ACC112 (cell line): ENCODE results near the gene FNDC10.

ENCODE experiments used
- H2AFZ ChIP-seq: fragments of 200-600 bp; sonication (generic); one replicate; pipeline ENCODE4 v1.6.0; 2017; ENCODE audit warnings: antibody characterized with exemption, low read length; ENCODE audit not compliant: unreplicated experiment
- H3K27ac ChIP-seq: fragments of 200-600 bp; sonication (generic); 2 replicates; pipeline ENCODE4 v1.5.1; 2014; ENCODE audit warnings: low read depth, mild to moderate bottlenecking, antibody characterized with exemption, low read length, moderate library complexity
- H3K27me3 ChIP-seq: fragments of 200-600 bp; sonication (generic); 2 replicates; pipeline ENCODE4 v1.6.1; 2014; ENCODE audit warnings: mild to moderate bottlenecking, antibody characterized with exemption, low read length, moderate library complexity, mixed read lengths; ENCODE audit not compliant: insufficient read depth
- H3K36me3 ChIP-seq: fragments of 200-600 bp; sonication (generic); 2 replicates; pipeline ENCODE4 v1.6.1; 2016; ENCODE audit warnings: mild to moderate bottlenecking, antibody characterized with exemption, low read length, moderate library complexity, mixed read lengths; ENCODE audit not compliant: insufficient read depth
- H3K4me1 ChIP-seq: fragments of 200-600 bp; sonication (generic); one replicate; pipeline ENCODE4 v1.6.1; 2016; ENCODE audit warnings: low read length, mixed read lengths; ENCODE audit not compliant: insufficient read depth, unreplicated experiment, control insufficient read depth
- H3K4me3 ChIP-seq: fragments of 200-600 bp; sonication (generic); 2 replicates; pipeline ENCODE4 v1.5.1; 2014; ENCODE audit warnings: mild to moderate bottlenecking, low read depth, low read length
- H3K79me2 ChIP-seq: fragments of 200-600 bp; sonication (generic); one replicate; pipeline ENCODE4 v1.6.0; 2016; ENCODE audit warnings: low read length; ENCODE audit not compliant: control insufficient read depth, unreplicated experiment, insufficient read depth

Gene FNDC10

GRCh38 chr1:1626207-1627141 is 26.5 kb upstream of the FNDC10 start:
- Histone ChIP-seq H3K4me3 (no peak overlapping the region), H2AFZ (no peak overlapping the region), H3K36me3 (no peaks in the 10 kb centered on the region), H3K79me2 (no peaks in the 10 kb centered on the region), H3K27ac (no peak overlapping the region), H3K27me3 (no peaks in the 10 kb centered on the region), H3K4me1 (no peaks in the 10 kb centered on the region)

GRCh38 chr1:1625824-1626206 is 25.9 kb upstream of the FNDC10 start:
- H2AFZ ChIP-seq: no peak overlapping the region
- no peaks in the 10 kb centered on the region for H3K36me3 ChIP-seq
- no peak overlapping the region for H3K4me3 ChIP-seq
- no peak overlapping the region for H3K27ac ChIP-seq
- no peaks in the 10 kb centered on the region for H3K79me2 ChIP-seq
- no peaks in the 10 kb centered on the region for H3K4me1 ChIP-seq
- no peaks in the 10 kb centered on the region for H3K27me3 ChIP-seq

- Histone ChIP-seq H3K4me3 (no peak overlapping the region), H3K4me1 (no peaks in the 10 kb centered on the region)
Observed at GRCh38 chr1:1625404-1625775, 25.5 kb upstream of the FNDC10 start.

GRCh38 chr1:1624443-1625403 is 24.8 kb upstream of the FNDC10 start:
- H3K4me3 ChIP-seq: no peak overlapping the region
- H2AFZ ChIP-seq: no peak overlapping the region
- no peak overlapping the region for H3K27ac ChIP-seq
- H3K4me1 ChIP-seq: no peaks in the 10 kb centered on the region
- H3K36me3 ChIP-seq: no peaks in the 10 kb centered on the region
- no peaks in the 10 kb centered on the region for H3K79me2 ChIP-seq
- H3K27me3 ChIP-seq: no peaks in the 10 kb centered on the region

More at GRCh38 chr1:1625404-1625775, 25.5 kb upstream of the FNDC10 start:
- Histone ChIP-seq H3K27ac (no peak overlapping the region), H2AFZ (no peak overlapping the region), H3K27me3 (no peaks in the 10 kb centered on the region), H3K79me2 (no peaks in the 10 kb centered on the region), H3K36me3 (no peaks in the 10 kb centered on the region)

GRCh38 chr1:1623631-1624442 is 23.9 kb upstream of the FNDC10 start:
- no peaks in the 10 kb centered on the region for H3K36me3 ChIP-seq
- no peaks in the 10 kb centered on the region for H3K27me3 ChIP-seq
- H3K27ac ChIP-seq: no peak overlapping the region
- no peak overlapping the region for H2AFZ ChIP-seq
- no peaks in the 10 kb centered on the region for H3K4me1 ChIP-seq
- H3K79me2 ChIP-seq: no peaks in the 10 kb centered on the region
- H3K4me3 ChIP-seq: no peak overlapping the region

GRCh38 chr1:1623181-1623630 is 23.3 kb upstream of the FNDC10 start:
- no peaks in the 10 kb centered on the region for H3K36me3 ChIP-seq
- H3K27me3 ChIP-seq: no peaks in the 10 kb centered on the region
- H3K79me2 ChIP-seq: no peaks in the 10 kb centered on the region
- no peak overlapping the region for H3K27ac ChIP-seq
- no peaks in the 10 kb centered on the region for H3K4me1 ChIP-seq
- H2AFZ ChIP-seq: no peak overlapping the region
- no peak overlapping the region for H3K4me3 ChIP-seq

- Histone ChIP-seq H2AFZ (no peak overlapping the region), H3K36me3 (no peaks in the 10 kb centered on the region), H3K79me2 (no peaks in the 10 kb centered on the region), H3K4me3 (no peak overlapping the region), H3K4me1 (no peaks in the 10 kb centered on the region), H3K27ac (no peak overlapping the region), H3K27me3 (no peaks in the 10 kb centered on the region)
Observed at GRCh38 chr1:1622788-1623094, 22.8 kb upstream of the FNDC10 start.

GRCh38 chr1:1622010-1622787 is 22.3 kb upstream of the FNDC10 start:
- Histone ChIP-seq H3K4me1 (peaks cover 1% of the 10 kb centered on the region), H3K27ac (no peak overlapping the region), H3K27me3 (no peaks in the 10 kb centered on the region), H3K4me3 (no peak overlapping the region), H3K36me3 (no peaks in the 10 kb centered on the region), H3K79me2 (no peaks in the 10 kb centered on the region), H2AFZ (no peak overlapping the region)

- Histone ChIP-seq H3K27ac (no peak overlapping the region), H3K79me2 (peaks cover 5% of the 10 kb centered on the region), H3K4me3 (no peak overlapping the region)
Observed at GRCh38 chr1:1621173-1622009, 21.5 kb upstream of the FNDC10 start.

More at GRCh38 chr1:1621173-1622009, 21.5 kb upstream of the FNDC10 start:
- Histone ChIP-seq H3K4me1 (peaks cover 5% of the 10 kb centered on the region), H2AFZ (no peak overlapping the region), H3K27me3 (no peaks in the 10 kb centered on the region), H3K36me3 (no peaks in the 10 kb centered on the region)
